ENCODE results near the gene DENR. TPM values are rescaled to one million over a fixed set of nuclear protein-coding genes. Genes with fewer than 3 reads are reported as not detected.

Gene DENR
- total RNA-seq, 2 experiments from 2014 or later, result 42.4 to 81.8 TPM

- H3K27ac ChIP-seq (ENCODE audit: low read depth, low read length, poor library complexity, severe bottlenecking), result no peak overlapping the region
- H3K9me2 ChIP-seq (ENCODE audit: insufficient read depth, low read length), result no peaks in the 10 kb centered on the region
- ChIA-PET CTCF (ENCODE audit: unreplicated experiment) (no interaction called here), POLR2A (no interaction called here)
- DNase-seq (ENCODE audit: low spot score), result no peak
- H3K4me2 ChIP-seq (ENCODE audit: low read length), result peak overlapping the region; percentile 96
- peaks cover 63% of the 10 kb centered on the region for H3K36me3 ChIP-seq (ENCODE audit: insufficient read depth, low read length)
- TF ChIP-seq, protein P1, sequence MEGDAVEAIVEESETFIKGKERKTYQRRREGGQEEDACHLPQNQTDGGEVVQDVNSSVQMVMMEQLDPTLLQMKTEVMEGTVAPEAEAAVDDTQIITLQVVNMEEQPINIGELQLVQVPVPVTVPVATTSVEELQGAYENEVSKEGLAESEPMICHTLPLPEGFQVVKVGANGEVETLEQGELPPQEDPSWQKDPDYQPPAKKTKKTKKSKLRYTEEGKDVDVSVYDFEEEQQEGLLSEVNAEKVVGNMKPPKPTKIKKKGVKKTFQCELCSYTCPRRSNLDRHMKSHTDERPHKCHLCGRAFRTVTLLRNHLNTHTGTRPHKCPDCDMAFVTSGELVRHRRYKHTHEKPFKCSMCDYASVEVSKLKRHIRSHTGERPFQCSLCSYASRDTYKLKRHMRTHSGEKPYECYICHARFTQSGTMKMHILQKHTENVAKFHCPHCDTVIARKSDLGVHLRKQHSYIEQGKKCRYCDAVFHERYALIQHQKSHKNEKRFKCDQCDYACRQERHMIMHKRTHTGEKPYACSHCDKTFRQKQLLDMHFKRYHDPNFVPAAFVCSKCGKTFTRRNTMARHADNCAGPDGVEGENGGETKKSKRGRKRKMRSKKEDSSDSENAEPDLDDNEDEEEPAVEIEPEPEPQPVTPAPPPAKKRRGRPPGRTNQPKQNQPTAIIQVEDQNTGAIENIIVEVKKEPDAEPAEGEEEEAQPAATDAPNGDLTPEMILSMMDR (conservative IDR thresholded peaks at IDR 0.05; ENCODE audit: low read length), result no peak
- TF ChIP-seq EZH2phosphoT487 (IDR thresholded peaks at IDR 0.05; ENCODE audit: borderline replicate concordance, low read depth, low read length), result no peak
- peaks cover 42% of the 10 kb centered on the region for H3K4me1 ChIP-seq (ENCODE audit: insufficient read depth, low read length, poor library complexity, severe bottlenecking)
- peaks cover 63% of the 10 kb centered on the region for H3K79me2 ChIP-seq (ENCODE audit: insufficient read depth, low read depth, low read length)
- no peaks in the 10 kb centered on the region; the same call in 1 of the 2 replicates for H3K9me3 ChIP-seq (ENCODE audit: low read length)
- intact Hi-C loops (cut with micrococcal nuclease; ENCODE audit: unreplicated experiment), result no loop called here
- BruUV-seq (replicated peaks), result no TSS peak
- no peak overlapping the region for H2AFZ ChIP-seq (ENCODE audit: low read length)
- no peak overlapping the region for H3K4me3 ChIP-seq (ENCODE audit: low read depth, low read length, poor library complexity, severe bottlenecking)
- peaks cover 11% of the 10 kb centered on the region; the same call in 1 of the 2 replicates for H4K20me1 ChIP-seq (ENCODE audit: insufficient read depth, low read length)
Observed at GRCh38 chr12:122754790-122755189, 2.2 kb downstream of the DENR start.

GRCh38 chr12:122757568-122757967 lies 4.9 kb downstream of the DENR start:
- H2AFZ ChIP-seq (ENCODE audit: low read length), result no peak overlapping the region
- CTCF ChIA-PET (ENCODE audit: unreplicated experiment), result no interaction called here
- POLR2A ChIA-PET, result interaction anchor here (0.8 to 1.4 kb wide), 3 partner anchors 16 to 39 kb away, joined by 3 read pairs; no protein-coding TSS in a partner anchor
- no peaks in the 10 kb centered on the region for H3K9me3 ChIP-seq (ENCODE audit: low read length)
- DNase-seq (ENCODE audit: low spot score), result no peak
- no peaks in the 10 kb centered on the region for H3K9me2 ChIP-seq (ENCODE audit: insufficient read depth, low read length)
- no TSS peak for BruUV-seq (replicated peaks)
- peaks cover 15% of the 10 kb centered on the region; the same call in 1 of the 2 replicates for H4K20me1 ChIP-seq (ENCODE audit: insufficient read depth, low read length)
- H3K4me3 ChIP-seq (ENCODE audit: low read depth, low read length, poor library complexity, severe bottlenecking), result no peak overlapping the region
- no peak overlapping the region for H3K27ac ChIP-seq (ENCODE audit: low read depth, low read length, poor library complexity, severe bottlenecking)
- peaks cover 89% of the 10 kb centered on the region for H3K36me3 ChIP-seq (ENCODE audit: insufficient read depth, low read length)
- H3K4me1 ChIP-seq (ENCODE audit: insufficient read depth, low read length, poor library complexity, severe bottlenecking), result peaks cover 23% of the 10 kb centered on the region
- H3K4me2 ChIP-seq (ENCODE audit: low read length), result no peak overlapping the region
- H3K79me2 ChIP-seq (ENCODE audit: insufficient read depth, low read depth, low read length), result peaks cover 69% of the 10 kb centered on the region
- TF ChIP-seq, protein P1 (conservative IDR thresholded peaks at IDR 0.05; ENCODE audit: low read length), result no peak
- no peak for TF ChIP-seq EZH2phosphoT487 (IDR thresholded peaks at IDR 0.05; ENCODE audit: borderline replicate concordance, low read depth, low read length)
- intact Hi-C loops (cut with micrococcal nuclease; ENCODE audit: unreplicated experiment), result no loop called here

- no TSS peak for BruUV-seq (replicated peaks)
Observed at GRCh38 chr12:122785503-122785902, 32.9 kb downstream of the DENR start.

More at GRCh38 chr12:122785503-122785902, 32.9 kb downstream of the DENR start:
- no peaks in the 10 kb centered on the region for H4K20me1 ChIP-seq (ENCODE audit: insufficient read depth, low read length)
- TF ChIP-seq EZH2phosphoT487 (IDR thresholded peaks at IDR 0.05; ENCODE audit: borderline replicate concordance, low read depth, low read length), result no peak
- TF ChIP-seq, protein P1 (conservative IDR thresholded peaks at IDR 0.05; ENCODE audit: low read length), result no peak
- no peaks in the 10 kb centered on the region for H3K9me2 ChIP-seq (ENCODE audit: insufficient read depth, low read length)
- no peaks in the 10 kb centered on the region for H3K9me3 ChIP-seq (ENCODE audit: low read length)
- intact Hi-C loops (cut with micrococcal nuclease; ENCODE audit: unreplicated experiment), result no loop called here
- ChIA-PET CTCF (ENCODE audit: unreplicated experiment) (no interaction called here), POLR2A (interaction anchor here (0.6 kb wide), 1 partner anchor 233 kb away, joined by 5 read pairs; no protein-coding TSS in a partner anchor)
- no peaks in the 10 kb centered on the region for H3K4me1 ChIP-seq (ENCODE audit: insufficient read depth, low read length, poor library complexity, severe bottlenecking)
- H3K79me2 ChIP-seq (ENCODE audit: insufficient read depth, low read depth, low read length), result no peaks in the 10 kb centered on the region
- H2AFZ ChIP-seq (ENCODE audit: low read length), result no peak overlapping the region
- no peak for DNase-seq (ENCODE audit: low spot score)
- no peak overlapping the region for H3K27ac ChIP-seq (ENCODE audit: low read depth, low read length, poor library complexity, severe bottlenecking)
- H3K4me3 ChIP-seq (ENCODE audit: low read depth, low read length, poor library complexity, severe bottlenecking), result no peak overlapping the region
- no peak overlapping the region for H3K4me2 ChIP-seq (ENCODE audit: low read length)
- no peaks in the 10 kb centered on the region for H3K36me3 ChIP-seq (ENCODE audit: insufficient read depth, low read length)

All from OCI-LY7 (cell line).